TTC549 (cell line): ENCODE measurements around the gene MVB12A.

Experiments used
- FAIRE-seq: peaks from 2 replicates; lab custom pipeline; 2012; peaks lifted over from hg19 to GRCh38; lab: Jason Lieb, UNC

The MVB12A gene

DNA sequence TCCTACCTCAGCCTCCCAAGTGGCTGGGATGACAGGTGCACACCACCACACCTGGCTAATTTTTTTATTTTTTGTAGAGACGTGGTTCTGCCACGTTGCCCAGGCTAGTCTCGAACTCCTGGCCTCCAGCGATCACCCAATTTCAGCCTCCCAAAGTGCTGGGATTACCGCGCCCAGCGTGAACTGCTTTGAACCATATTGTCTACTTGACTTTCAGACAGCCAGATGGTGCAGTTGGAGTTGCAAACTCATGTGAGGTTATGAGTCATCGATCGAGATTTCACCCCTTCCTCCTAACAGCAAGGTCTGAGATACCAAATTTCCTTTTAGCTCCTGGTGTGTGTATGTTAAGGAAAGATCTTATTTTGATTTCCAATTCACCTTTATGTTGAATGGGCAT, 53.2 kb downstream of the MVB12A start:
- no peak for FAIRE-seq
